HG02763 (cell line): ENCODE data around the gene C21orf58.

Experiments
- ATAC-seq: cut with Tn5 transposase; IDR thresholded peaks from one replicate; pipeline ENCODE4 v1.9.1; 2021; ENCODE audit warnings: mild to moderate bottlenecking, moderate library complexity; ENCODE audit not compliant: unreplicated experiment

Gene C21orf58

GRCh38 chr21:46264690-46265144 lies 59.0 kb downstream of the C21orf58 start:
- no peak for ATAC-seq

GRCh38 chr21:46264046-46264689 lies 59.5 kb downstream of the C21orf58 start:
- no peak for ATAC-seq

GRCh38 chr21:46256501-46256994 lies 67.1 kb downstream of the C21orf58 start:
- ATAC-seq, result no peak

- no peak for ATAC-seq
Observed at GRCh38 chr21:46255758-46256337, 67.8 kb downstream of the C21orf58 start.

GRCh38 chr21:46255166-46255565 lies 68.5 kb downstream of the C21orf58 start:
- no peak for ATAC-seq

GRCh38 chr21:46254208-46254975 lies 69.3 kb downstream of the C21orf58 start:
- ATAC-seq, result peak; percentile 52

GRCh38 chr21:46253610-46254124 lies 70.0 kb downstream of the C21orf58 start:
- peak; percentile 55 for ATAC-seq

GRCh38 chr21:46252840-46253239 lies 70.8 kb downstream of the C21orf58 start:
- no peak for ATAC-seq
